T-cell (primary cell): ENCODE measurements around the gene NTMT1. TPM values are rescaled to one million over a fixed set of nuclear protein-coding genes. Genes with fewer than 3 reads are reported as not detected.

Experiments used
- ATAC-seq, 4 experiments: fragments of 200-7000 bp in 3 of 4; fragments of 150-1000 bp in 1 of 4; cut with Tn5 transposase; replicated peaks in 1 of 4; 1 replicate in 3 of 4; 2 replicates in 1 of 4; pipeline ENCODE4 v1.10.0; 2021; ENCODE audit warnings: moderate library complexity in 3 of 4, mild to moderate bottlenecking in 2 of 4, moderate number of reproducible peaks in 1 of 4
- CTCF ChIA-PET, 2 donors: fragments of 300-600 bp; sonication (Branson Sonifier 250); formaldehyde crosslinking; loops; one replicate each; lab custom pipeline; 2022; ENCODE audit warnings: antibody characterized with exemption in 2 of 2; lab: Charles Lee
- POLR2A ChIA-PET, 2 donors: fragments of 300-600 bp; sonication (Branson Sonifier 250); formaldehyde crosslinking; loops; one replicate each; lab custom pipeline; 2022; ENCODE audit warnings: antibody characterized with exemption in 2 of 2; lab: Charles Lee
- DNase-seq, 35 experiments: peaks; one replicate each; pipeline versions ENCODE4 v3.0.0 to v3.0.0-alpha.2; 2013 to 2023
- H3K27ac ChIP-seq: one replicate; pipeline ENCODE4 v1.5.1; 2013; ENCODE audit warnings: low read length
- H3K27me3 ChIP-seq, 2 experiments: replicated peaks in 1 of 2; 1 replicate in 1 of 2; 2 replicates in 1 of 2; pipeline versions ENCODE4 v1.6.1 to v1.7.0; 2013; ENCODE audit warnings: low read length in 1 of 2, mixed read lengths in 1 of 2; ENCODE audit not compliant: control insufficient read depth in 2 of 2, insufficient read depth in 2 of 2; ENCODE audit errors: extremely low read depth in 1 of 2
- H3K36me3 ChIP-seq, 2 donors: 1 replicate in 1 of 2; 2 replicates in 1 of 2; pipeline versions ENCODE4 v1.6.1 to v1.7.0; 2013; ENCODE audit warnings: low read length in 1 of 2; ENCODE audit not compliant: control insufficient read depth in 2 of 2, insufficient read depth in 1 of 2; ENCODE audit errors: extremely low read depth in 1 of 2
- H3K4me1 ChIP-seq, 2 experiments: 1 replicate in 1 of 2; 2 replicates in 1 of 2; pipeline versions ENCODE4 v1.6.1 to v1.7.0; 2013; ENCODE audit warnings: low read length in 2 of 2, mixed read lengths in 1 of 2; ENCODE audit not compliant: insufficient read depth in 2 of 2, control insufficient read depth in 1 of 2; ENCODE audit errors: extremely low read depth in 1 of 2
- H3K4me3 ChIP-seq, 2 donors: 1 replicate in 1 of 2; 2 replicates in 1 of 2; pipeline versions ENCODE4 v1.5.1 to v1.7.0; 2013; ENCODE audit warnings: mild to moderate bottlenecking in 2 of 2, low read length in 1 of 2, moderate library complexity in 1 of 2; ENCODE audit not compliant: control insufficient read depth in 1 of 2; ENCODE audit errors: extremely low read depth in 1 of 2
- H3K9me3 ChIP-seq: 2 replicates; pipeline ENCODE4 v1.7.0; 2013
- H3K27ac Mint-ChIP-seq, 2 donors: one replicate each; pipeline ENCODE4 v1.8.0; 2020 to 2021; ENCODE audit warnings: mild to moderate bottlenecking in 2 of 2, mixed read lengths in 2 of 2
- H3K27me3 Mint-ChIP-seq, 2 donors: one replicate each; pipeline ENCODE4 v1.8.0; 2021 to 2022; ENCODE audit warnings: mixed read lengths in 2 of 2
- H3K36me3 Mint-ChIP-seq: one replicate; pipeline ENCODE4 v1.8.0; 2021; ENCODE audit warnings: mixed read lengths
- H3K4me1 Mint-ChIP-seq, 3 donors: one replicate each; pipeline ENCODE4 v1.8.0; 2020 to 2022; ENCODE audit warnings: mixed read lengths in 3 of 3, mild to moderate bottlenecking in 1 of 3
- H3K4me3 Mint-ChIP-seq, 3 donors: one replicate each; pipeline ENCODE4 v1.8.0; 2020 to 2022; ENCODE audit warnings: mild to moderate bottlenecking in 3 of 3, mixed read lengths in 3 of 3, moderate library complexity in 3 of 3
- H3K9me3 Mint-ChIP-seq, 3 donors: one replicate each; pipeline ENCODE4 v1.8.0; 2020 to 2022; ENCODE audit warnings: mixed read lengths in 3 of 3
- WGBS: methylation state at CpG from one replicate; pipeline ENCODE4 v1.1.5; 2013; ENCODE audit warnings: missing lambda C conversion rate; ENCODE audit not compliant: insufficient coverage; 5-methylcytosine and 5-hydroxymethylcytosine counted together
- total RNA-seq, 35 experiments: library from RNA in 6 of 35; stranded (reverse) in 6 of 35; fragments of 120-200 nt in 1 of 35; gene quantifications; one replicate each; pipeline versions ENCODE4 v1.2.1 to v1.2.4 and lab custom pipeline; 2013 to 2026

Gene NTMT1
- total RNA-seq, 5 donors from 2014 or later (not counting 1 experiment from before 2014, with no cell fraction given) = 31.0 to 45.0 (median 40.3) TPM

GRCh38 chr9:129676975-129677374 lies 51.0 kb downstream of the NTMT1 start:
- Histone ChIP-seq H3K27ac (no peak overlapping the region), H3K27me3 (peaks cover 0 to 68% of the 10 kb centered on the region in 2 experiments), H3K4me3 (no peak overlapping the region), H3K4me1 (no peaks in the 10 kb centered on the region), H3K9me3 (no peaks in the 10 kb centered on the region), H3K36me3 (no peaks in the 10 kb centered on the region)
- DNase-seq = no peak
- ChIA-PET POLR2A (no interaction called here), CTCF (no interaction called here)
- H3K4me3 Mint-ChIP-seq = no peak overlapping the region
- H3K9me3 Mint-ChIP-seq = no peaks in the 10 kb centered on the region
- no peaks in the 10 kb centered on the region for H3K36me3 Mint-ChIP-seq
- WGBS = 84% methylated on average over 10 of the region's 12 CpGs
- H3K27me3 Mint-ChIP-seq = peaks cover 9 to 33% of the 10 kb centered on the region in 2 donors
- ATAC-seq = no peak
- no peak overlapping the region for H3K27ac Mint-ChIP-seq
- no peaks in the 10 kb centered on the region for H3K4me1 Mint-ChIP-seq

DNA sequence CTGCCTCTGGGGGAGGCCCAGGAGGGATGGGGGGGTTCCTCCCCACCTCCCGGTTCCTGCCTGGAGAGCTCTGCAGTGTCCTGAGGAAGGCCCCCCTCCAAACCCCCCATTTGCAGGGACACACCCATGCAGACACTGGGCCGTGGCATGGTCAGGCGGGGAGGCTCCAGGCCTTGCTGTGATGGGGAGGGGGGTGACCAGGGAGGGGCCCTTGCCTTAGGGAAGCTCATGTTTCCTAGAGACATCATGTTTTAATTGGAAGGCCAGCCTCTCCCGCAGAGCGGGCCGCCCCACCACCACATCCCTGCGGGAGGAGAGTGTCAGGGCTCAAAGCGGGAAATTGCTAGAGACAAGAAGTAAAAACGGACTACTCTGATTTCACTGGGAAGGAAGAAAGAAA lies 51.5 kb downstream of the NTMT1 start:
- Histone ChIP-seq H3K36me3 (no peaks in the 10 kb centered on the region), H3K4me3 (no peak overlapping the region), H3K4me1 (no peaks in the 10 kb centered on the region), H3K27ac (no peak overlapping the region), H3K9me3 (no peaks in the 10 kb centered on the region), H3K27me3 (peaks cover 0 to 73% of the 10 kb centered on the region in 2 experiments)
- POLR2A ChIA-PET = no interaction called here
- H3K27me3 Mint-ChIP-seq = peaks cover 13 to 38% of the 10 kb centered on the region in 2 donors
- H3K4me3 Mint-ChIP-seq = no peak overlapping the region
- 40% methylated on average over 1 of the region's 9 CpGs for WGBS
- H3K4me1 Mint-ChIP-seq = no peaks in the 10 kb centered on the region
- H3K27ac Mint-ChIP-seq = no peak overlapping the region
- H3K9me3 Mint-ChIP-seq = no peaks in the 10 kb centered on the region
- DNase-seq (no peak), ATAC-seq (no peak)
- H3K36me3 Mint-ChIP-seq = no peaks in the 10 kb centered on the region
- CTCF ChIA-PET = no interaction called here

DNA sequence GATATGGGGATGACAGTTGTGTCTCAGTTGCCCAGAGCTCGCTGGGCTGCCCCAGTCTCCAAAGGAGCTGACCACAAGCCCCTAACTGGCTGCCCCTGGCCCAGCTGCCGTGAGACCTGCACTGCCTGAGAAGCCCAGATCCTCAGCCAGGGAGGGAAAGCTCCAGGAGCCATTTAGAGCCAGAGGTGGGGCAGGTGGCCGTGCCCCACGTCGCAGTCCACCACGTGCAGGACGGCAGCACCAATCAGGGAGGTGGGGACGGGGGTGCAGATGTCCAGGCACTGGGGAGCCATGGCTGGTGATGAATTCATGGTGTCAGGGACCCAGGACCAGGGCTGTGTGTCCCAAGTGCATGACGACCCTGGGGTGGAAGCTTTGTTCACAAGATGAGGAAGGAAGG lies 52.9 kb downstream of the NTMT1 start:
- H3K4me1 Mint-ChIP-seq = no peaks in the 10 kb centered on the region
- Histone ChIP-seq H3K4me1 (no peaks in the 10 kb centered on the region), H3K27ac (no peak overlapping the region), H3K36me3 (no peaks in the 10 kb centered on the region), H3K9me3 (no peaks in the 10 kb centered on the region), H3K27me3 (peaks cover 0 to 73% of the 10 kb centered on the region in 2 experiments), H3K4me3 (no peak overlapping the region)
- ATAC-seq (no peak), DNase-seq (no peak)
- 49% methylated on average over 4 of the region's 9 CpGs for WGBS
- no peak overlapping the region for H3K4me3 Mint-ChIP-seq
- CTCF ChIA-PET = no interaction called here
- H3K9me3 Mint-ChIP-seq = no peaks in the 10 kb centered on the region
- H3K27me3 Mint-ChIP-seq = peaks cover 13 to 37% of the 10 kb centered on the region in 2 donors
- POLR2A ChIA-PET = no interaction called here
- no peaks in the 10 kb centered on the region for H3K36me3 Mint-ChIP-seq
- no peak overlapping the region for H3K27ac Mint-ChIP-seq

DNA sequence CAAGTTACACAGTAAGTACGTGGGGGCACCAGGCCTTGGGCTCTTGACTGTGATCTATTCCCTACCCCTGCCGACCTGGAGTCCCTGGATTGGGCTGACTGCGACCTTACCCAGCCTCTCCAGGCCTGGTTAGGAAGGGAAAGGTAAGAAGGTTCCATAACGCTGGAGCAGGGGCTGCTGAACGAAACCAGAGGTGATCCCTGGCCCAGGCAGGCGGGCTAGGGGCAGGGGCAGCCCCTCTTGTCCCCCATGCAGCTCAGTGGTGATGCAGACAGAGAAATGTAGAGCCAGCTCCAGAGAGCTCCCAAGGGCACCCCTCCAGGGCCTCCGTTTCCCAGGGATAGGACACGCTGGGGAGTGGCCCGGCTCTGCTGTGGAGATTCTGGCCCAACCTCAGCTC lies 53.6 kb downstream of the NTMT1 start:
- DNase-seq = no peak
- POLR2A ChIA-PET = interaction anchor here in 1 of 2 donors (0.5 kb wide), 1 partner anchor 88 kb away, joined by 3 read pairs; no protein-coding TSS in a partner anchor
- no peaks in the 10 kb centered on the region for H3K9me3 Mint-ChIP-seq
- Histone ChIP-seq H3K27me3 (peaks cover 0 to 68% of the 10 kb centered on the region in 2 experiments), H3K4me3 (no peak overlapping the region), H3K27ac (no peak overlapping the region), H3K9me3 (no peaks in the 10 kb centered on the region), H3K36me3 (no peaks in the 10 kb centered on the region), H3K4me1 (no peaks in the 10 kb centered on the region)
- 54% methylated on average over 6 of the region's 9 CpGs for WGBS
- H3K4me3 Mint-ChIP-seq = no peak overlapping the region
- CTCF ChIA-PET = no interaction called here
- H3K36me3 Mint-ChIP-seq = no peaks in the 10 kb centered on the region
- peaks cover 13 to 40% of the 10 kb centered on the region in 2 donors for H3K27me3 Mint-ChIP-seq
- H3K4me1 Mint-ChIP-seq = no peaks in the 10 kb centered on the region
- no peak overlapping the region for H3K27ac Mint-ChIP-seq
- no peak for ATAC-seq

- Mint-ChIP-seq H3K27me3 (peaks cover 11 to 35% of the 10 kb centered on the region in 2 donors), H3K4me3 (no peak overlapping the region), H3K36me3 (no peaks in the 10 kb centered on the region), H3K9me3 (no peaks in the 10 kb centered on the region), H3K27ac (no peak overlapping the region), H3K4me1 (no peaks in the 10 kb centered on the region)
- Histone ChIP-seq H3K4me1 (no peaks in the 10 kb centered on the region), H3K4me3 (no peak overlapping the region), H3K36me3 (no peaks in the 10 kb centered on the region), H3K27ac (no peak overlapping the region), H3K27me3 (peaks cover 0 to 58% of the 10 kb centered on the region in 2 experiments), H3K9me3 (no peaks in the 10 kb centered on the region)
- ChIA-PET POLR2A (no interaction called here), CTCF (no interaction called here)
- ATAC-seq (no peak), DNase-seq (no peak)
- WGBS = 0% methylated on average over 2 of the region's 11 CpGs
These were observed 56.0 kb downstream of the NTMT1 start for GRCh38 chr9:129681924-129682323.

DNA sequence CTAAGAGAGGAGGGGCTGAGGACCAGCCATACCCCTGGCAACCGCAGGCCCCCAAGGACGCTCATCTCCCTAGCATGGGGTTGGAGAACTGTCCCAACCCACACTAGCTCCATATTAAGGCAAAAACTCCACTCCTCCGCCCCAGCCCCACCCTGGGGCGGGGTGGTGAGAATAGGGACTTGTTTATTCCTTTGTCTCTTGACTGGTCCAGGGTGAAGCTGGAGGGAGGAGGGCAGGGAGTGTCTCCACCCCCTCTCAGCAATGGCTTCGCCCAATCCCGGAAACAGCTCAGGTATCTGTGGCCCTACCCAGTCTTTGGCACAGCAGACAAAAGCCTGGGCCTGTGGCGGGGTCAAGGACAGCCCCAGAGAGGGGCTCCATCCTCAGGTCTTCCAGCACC lies 56.4 kb downstream of the NTMT1 start:
- no peak overlapping the region for H3K4me3 Mint-ChIP-seq
- no peak overlapping the region for H3K27ac Mint-ChIP-seq
- no peak for ATAC-seq
- H3K27me3 Mint-ChIP-seq = peaks cover 8 to 33% of the 10 kb centered on the region in 2 donors
- DNase-seq = no peak
- Histone ChIP-seq H3K4me1 (no peaks in the 10 kb centered on the region), H3K27ac (no peak overlapping the region), H3K27me3 (peaks cover 0 to 54% of the 10 kb centered on the region in 2 experiments), H3K4me3 (no peak overlapping the region), H3K36me3 (no peaks in the 10 kb centered on the region), H3K9me3 (no peaks in the 10 kb centered on the region)
- no peaks in the 10 kb centered on the region for H3K36me3 Mint-ChIP-seq
- no peaks in the 10 kb centered on the region for H3K9me3 Mint-ChIP-seq
- H3K4me1 Mint-ChIP-seq = no peaks in the 10 kb centered on the region
- WGBS = 91% methylated on average over 3 of the region's 7 CpGs
- ChIA-PET POLR2A (no interaction called here), CTCF (no interaction called here)
